ENCODE measurements around the gene CBLN2.

GRCh38 chr18:72566290-72566689 lies 22.1 kb upstream of the CBLN2 start:
- TF ChIP-seq, protein P1, sequence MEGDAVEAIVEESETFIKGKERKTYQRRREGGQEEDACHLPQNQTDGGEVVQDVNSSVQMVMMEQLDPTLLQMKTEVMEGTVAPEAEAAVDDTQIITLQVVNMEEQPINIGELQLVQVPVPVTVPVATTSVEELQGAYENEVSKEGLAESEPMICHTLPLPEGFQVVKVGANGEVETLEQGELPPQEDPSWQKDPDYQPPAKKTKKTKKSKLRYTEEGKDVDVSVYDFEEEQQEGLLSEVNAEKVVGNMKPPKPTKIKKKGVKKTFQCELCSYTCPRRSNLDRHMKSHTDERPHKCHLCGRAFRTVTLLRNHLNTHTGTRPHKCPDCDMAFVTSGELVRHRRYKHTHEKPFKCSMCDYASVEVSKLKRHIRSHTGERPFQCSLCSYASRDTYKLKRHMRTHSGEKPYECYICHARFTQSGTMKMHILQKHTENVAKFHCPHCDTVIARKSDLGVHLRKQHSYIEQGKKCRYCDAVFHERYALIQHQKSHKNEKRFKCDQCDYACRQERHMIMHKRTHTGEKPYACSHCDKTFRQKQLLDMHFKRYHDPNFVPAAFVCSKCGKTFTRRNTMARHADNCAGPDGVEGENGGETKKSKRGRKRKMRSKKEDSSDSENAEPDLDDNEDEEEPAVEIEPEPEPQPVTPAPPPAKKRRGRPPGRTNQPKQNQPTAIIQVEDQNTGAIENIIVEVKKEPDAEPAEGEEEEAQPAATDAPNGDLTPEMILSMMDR (IDR thresholded peaks at IDR 0.05; ENCODE audit: poor library complexity): no peak
- TF ChIP-seq EZH2phosphoT487 (IDR thresholded peaks at IDR 0.05; ENCODE audit: low read depth, severe bottlenecking, unreplicated experiment): no peak

All from hepatocyte (in vitro differentiated cells).